ENCODE measurements around the gene ARHGAP26.

Gene ARHGAP26

DNA sequence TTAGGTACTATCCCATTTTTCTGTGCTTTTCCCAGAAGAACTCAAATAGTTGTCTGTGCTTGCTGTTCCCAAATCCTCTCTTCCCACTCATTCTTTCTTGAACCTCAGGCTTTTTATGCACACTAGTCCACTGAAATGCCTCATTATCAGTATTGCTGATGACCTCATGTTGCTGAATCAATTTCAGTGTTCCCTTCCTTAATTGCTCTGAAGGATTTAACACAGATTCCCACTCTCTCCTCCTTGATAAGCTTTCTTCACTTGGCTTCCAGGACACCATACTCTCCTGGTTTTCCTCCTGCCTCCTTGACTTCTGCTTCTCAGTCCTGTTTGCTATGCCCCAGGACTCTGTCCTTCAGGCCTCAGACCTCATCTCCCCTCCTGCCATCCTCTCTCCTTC lies 298.5 kb downstream of the ARHGAP26 start:
- Histone ChIP-seq H2BK120ac (ENCODE audit: low read depth, low read length) (no peak overlapping the region), H3K79me1 (replicated peaks; ENCODE audit: low read length, poor library complexity, severe bottlenecking) (no peaks in the 10 kb centered on the region)

DNA sequence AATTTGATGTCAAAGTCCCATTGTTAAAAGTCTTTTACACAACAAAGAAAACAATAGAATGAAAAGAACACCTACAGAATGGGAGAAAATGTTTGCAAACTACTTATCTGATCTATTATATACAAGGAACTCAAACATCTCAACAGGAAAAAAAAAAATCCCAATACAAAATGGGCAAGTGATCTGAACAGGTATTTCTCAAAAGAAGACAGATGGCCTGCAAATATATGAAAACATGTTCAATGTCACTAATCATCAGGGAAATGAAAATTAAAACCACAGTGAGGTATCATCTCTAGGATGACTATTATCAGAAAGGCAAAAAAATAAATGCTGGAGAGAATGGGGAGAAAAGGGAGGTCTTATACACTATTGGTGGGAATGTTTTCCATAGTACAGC lies 301.8 kb downstream of the ARHGAP26 start:
- Histone ChIP-seq H3K4me2 (ENCODE audit: low read length, poor library complexity, severe bottlenecking) (no peak overlapping the region), H2AFZ (ENCODE audit: low read depth, low read length) (no peak overlapping the region), H2BK15ac (ENCODE audit: low read depth, poor library complexity, severe bottlenecking) (no peak overlapping the region), H3K4me3 (ENCODE audit: insufficient read depth in 1 of 2, low read depth in 1 of 2, low read length in 2 of 2) (no peak overlapping the region), H3K4me1 (ENCODE audit: control insufficient read depth, insufficient read depth, low read depth, low read length) (peaks cover 3% of the 10 kb centered on the region), H3K18ac (ENCODE audit: low read depth in 1 of 2, low read length in 2 of 2) (no peak overlapping the region), H3K9me3 (ENCODE audit: control insufficient read depth, low read length) (no peaks in the 10 kb centered on the region), H3K27me3 (ENCODE audit: control insufficient read depth in 1 of 2, insufficient read depth in 1 of 2, low read length in 2 of 2) (no peaks in the 10 kb centered on the region), H3K27ac (ENCODE audit: low read length, poor library complexity, severe bottlenecking) (no peak overlapping the region), H2AK5ac (ENCODE audit: low read length, severe bottlenecking) (no peak overlapping the region), H2BK120ac (ENCODE audit: low read depth, low read length) (no peak overlapping the region), H3K14ac (ENCODE audit: low read length in 2 of 2) (no peak overlapping the region), H3K79me1 (replicated peaks; ENCODE audit: low read length, poor library complexity, severe bottlenecking) (no peaks in the 10 kb centered on the region), H3K36me3 (ENCODE audit: control insufficient read depth in 1 of 2, insufficient read depth in 2 of 2, low read depth in 1 of 2, low read length in 2 of 2) (no peaks in the 10 kb centered on the region), H3K9ac (ENCODE audit: low read length) (no peak overlapping the region), H4K91ac (ENCODE audit: low read length) (no peak overlapping the region), H4K8ac (ENCODE audit: low read length) (no peak overlapping the region), H2BK5ac (ENCODE audit: low read depth, low read length, poor library complexity, severe bottlenecking) (no peak overlapping the region), H2BK12ac (ENCODE audit: low read length in 2 of 2) (no peak overlapping the region), H3K23ac (ENCODE audit: low read length in 2 of 2) (no peak overlapping the region), H3K4ac (ENCODE audit: low read depth in 1 of 2, low read length in 2 of 2) (no peak overlapping the region)
- DNase-seq: no peak

More for the DNA sequence above, 298.5 kb downstream of the ARHGAP26 start:
- Histone ChIP-seq H3K9ac (ENCODE audit: low read length) (no peak overlapping the region), H3K23ac (ENCODE audit: low read length in 2 of 2) (no peak overlapping the region), H3K4ac (ENCODE audit: low read depth in 1 of 2, low read length in 2 of 2) (no peak overlapping the region), H3K27ac (ENCODE audit: low read length, poor library complexity, severe bottlenecking) (no peak overlapping the region), H2BK12ac (ENCODE audit: low read length in 2 of 2) (peak overlapping the region in 1 of 2 experiments; percentile 29), H3K4me3 (ENCODE audit: insufficient read depth in 1 of 2, low read depth in 1 of 2, low read length in 2 of 2) (no peak overlapping the region), H4K91ac (ENCODE audit: low read length) (no peak overlapping the region), H3K4me1 (ENCODE audit: control insufficient read depth, insufficient read depth, low read depth, low read length) (no peaks in the 10 kb centered on the region), H4K8ac (ENCODE audit: low read length) (no peak overlapping the region), H2AFZ (ENCODE audit: low read depth, low read length) (no peak overlapping the region), H2BK5ac (ENCODE audit: low read depth, low read length, poor library complexity, severe bottlenecking) (no peak overlapping the region), H3K9me3 (ENCODE audit: control insufficient read depth, low read length) (no peaks in the 10 kb centered on the region), H2BK15ac (ENCODE audit: low read depth, poor library complexity, severe bottlenecking) (no peak overlapping the region), H3K4me2 (ENCODE audit: low read length, poor library complexity, severe bottlenecking) (no peak overlapping the region), H3K36me3 (ENCODE audit: control insufficient read depth in 1 of 2, insufficient read depth in 2 of 2, low read depth in 1 of 2, low read length in 2 of 2) (no peaks in the 10 kb centered on the region), H3K18ac (ENCODE audit: low read depth in 1 of 2, low read length in 2 of 2) (no peak overlapping the region), H3K27me3 (ENCODE audit: control insufficient read depth in 1 of 2, insufficient read depth in 1 of 2, low read length in 2 of 2) (no peaks in the 10 kb centered on the region), H3K14ac (ENCODE audit: low read length in 2 of 2) (no peak overlapping the region), H2AK5ac (ENCODE audit: low read length, severe bottlenecking) (no peak overlapping the region)
- no peak for DNase-seq

GRCh38 chr5:143072734-143073133 lies 302.6 kb downstream of the ARHGAP26 start:
- Histone ChIP-seq H3K27me3 (ENCODE audit: control insufficient read depth in 1 of 2, insufficient read depth in 1 of 2, low read length in 2 of 2) (no peaks in the 10 kb centered on the region), H4K91ac (ENCODE audit: low read length) (no peak overlapping the region), H4K8ac (ENCODE audit: low read length) (no peak overlapping the region), H2BK5ac (ENCODE audit: low read depth, low read length, poor library complexity, severe bottlenecking) (no peak overlapping the region), H2BK15ac (ENCODE audit: low read depth, poor library complexity, severe bottlenecking) (no peak overlapping the region), H3K79me1 (replicated peaks; ENCODE audit: low read length, poor library complexity, severe bottlenecking) (no peaks in the 10 kb centered on the region), H2BK12ac (ENCODE audit: low read length in 2 of 2) (no peak overlapping the region), H3K36me3 (ENCODE audit: control insufficient read depth in 1 of 2, insufficient read depth in 2 of 2, low read depth in 1 of 2, low read length in 2 of 2) (no peaks in the 10 kb centered on the region), H3K9ac (ENCODE audit: low read length) (no peak overlapping the region), H3K4me3 (ENCODE audit: insufficient read depth in 1 of 2, low read depth in 1 of 2, low read length in 2 of 2) (no peak overlapping the region), H2AFZ (ENCODE audit: low read depth, low read length) (no peak overlapping the region), H3K9me3 (ENCODE audit: control insufficient read depth, low read length) (no peaks in the 10 kb centered on the region), H3K27ac (ENCODE audit: low read length, poor library complexity, severe bottlenecking) (no peak overlapping the region), H3K4me1 (ENCODE audit: control insufficient read depth, insufficient read depth, low read depth, low read length) (peaks cover 3% of the 10 kb centered on the region), H2BK120ac (ENCODE audit: low read depth, low read length) (no peak overlapping the region), H3K4ac (ENCODE audit: low read depth in 1 of 2, low read length in 2 of 2) (no peak overlapping the region), H2AK5ac (ENCODE audit: low read length, severe bottlenecking) (no peak overlapping the region), H3K14ac (ENCODE audit: low read length in 2 of 2) (no peak overlapping the region), H3K18ac (ENCODE audit: low read depth in 1 of 2, low read length in 2 of 2) (no peak overlapping the region), H3K4me2 (ENCODE audit: low read length, poor library complexity, severe bottlenecking) (no peak overlapping the region), H3K23ac (ENCODE audit: low read length in 2 of 2) (no peak overlapping the region)
- DNase-seq: no peak

DNA sequence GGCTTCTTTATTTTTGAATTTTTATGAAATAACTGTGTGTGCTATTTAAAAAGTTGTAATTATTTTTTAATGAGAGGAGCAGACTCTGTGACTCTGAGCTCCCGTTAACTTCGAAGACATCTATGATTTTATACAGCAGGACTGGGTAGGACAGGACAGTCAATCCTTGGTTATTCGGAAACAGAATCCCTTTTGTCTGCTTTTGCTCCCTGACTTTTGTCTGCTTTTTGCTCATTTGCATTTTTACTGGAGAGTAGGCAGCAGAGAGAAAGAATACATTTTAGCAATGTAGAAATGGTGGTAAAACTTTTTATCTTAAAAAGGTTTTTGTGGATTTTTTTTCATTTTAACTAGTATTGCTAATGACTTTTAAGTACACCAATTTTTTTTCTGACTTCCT lies 303.6 kb downstream of the ARHGAP26 start:
- Histone ChIP-seq H3K4me2 (ENCODE audit: low read length, poor library complexity, severe bottlenecking) (no peak overlapping the region), H2BK12ac (ENCODE audit: low read length in 2 of 2) (no peak overlapping the region), H3K27me3 (ENCODE audit: control insufficient read depth in 1 of 2, insufficient read depth in 1 of 2, low read length in 2 of 2) (no peaks in the 10 kb centered on the region), H3K4me3 (ENCODE audit: insufficient read depth in 1 of 2, low read depth in 1 of 2, low read length in 2 of 2) (no peak overlapping the region), H3K9ac (ENCODE audit: low read length) (no peak overlapping the region), H2BK15ac (ENCODE audit: low read depth, poor library complexity, severe bottlenecking) (no peak overlapping the region), H3K23ac (ENCODE audit: low read length in 2 of 2) (no peak overlapping the region), H4K8ac (ENCODE audit: low read length) (no peak overlapping the region), H3K4ac (ENCODE audit: low read depth in 1 of 2, low read length in 2 of 2) (no peak overlapping the region), H3K14ac (ENCODE audit: low read length in 2 of 2) (no peak overlapping the region), H2AFZ (ENCODE audit: low read depth, low read length) (no peak overlapping the region), H4K91ac (ENCODE audit: low read length) (no peak overlapping the region), H3K4me1 (ENCODE audit: control insufficient read depth, insufficient read depth, low read depth, low read length) (peaks cover 3% of the 10 kb centered on the region), H2AK5ac (ENCODE audit: low read length, severe bottlenecking) (no peak overlapping the region), H3K79me1 (replicated peaks; ENCODE audit: low read length, poor library complexity, severe bottlenecking) (no peaks in the 10 kb centered on the region), H3K36me3 (ENCODE audit: control insufficient read depth in 1 of 2, insufficient read depth in 2 of 2, low read depth in 1 of 2, low read length in 2 of 2) (no peaks in the 10 kb centered on the region), H3K18ac (ENCODE audit: low read depth in 1 of 2, low read length in 2 of 2) (peak overlapping the region in 1 of 2 experiments; percentile 28), H3K27ac (ENCODE audit: low read length, poor library complexity, severe bottlenecking) (no peak overlapping the region), H2BK5ac (ENCODE audit: low read depth, low read length, poor library complexity, severe bottlenecking) (no peak overlapping the region), H3K9me3 (ENCODE audit: control insufficient read depth, low read length) (no peaks in the 10 kb centered on the region), H2BK120ac (ENCODE audit: low read depth, low read length) (no peak overlapping the region)
- no peak for DNase-seq
- 95% methylated on average over 3 of the region's 3 CpGs for WGBS
